ENCODE results near the gene ALPL. TPM values are rescaled to one million over a fixed set of nuclear protein-coding genes. Genes with fewer than 3 reads are reported as not detected.

Gene ALPL
- total RNA-seq, 1 experiment from 2014 or later = 84.8 TPM

- Histone ChIP-seq H3K4me2 (ENCODE audit: insufficient read depth, insufficient read length, low read length) (no peak overlapping the region), H3K4ac (ENCODE audit: low read depth, low read length) (no peak overlapping the region), H3K56ac (ENCODE audit: insufficient read length, low read depth, low read length) (no peak overlapping the region), H4K20me1 (ENCODE audit: control insufficient read depth, insufficient read depth, insufficient read length) (no peaks in the 10 kb centered on the region), H3K27ac (ENCODE audit: insufficient read length, low read depth, low read length) (no peak overlapping the region), H2AFZ (ENCODE audit: low read length) (no peak overlapping the region), H3K9me3 (ENCODE audit: control insufficient read depth, low read depth, low read length) (no peaks in the 10 kb centered on the region), H3K27me3 (ENCODE audit: insufficient read depth, low read length) (no peaks in the 10 kb centered on the region), H4K5ac (ENCODE audit: insufficient read length, low read depth, low read length) (no peak overlapping the region), H3K9ac (ENCODE audit: extremely low read depth, insufficient read length, low read length) (no peak overlapping the region), H3K79me2 (ENCODE audit: insufficient read depth, low read length) (no peaks in the 10 kb centered on the region), H2BK15ac (ENCODE audit: low read depth, low read length) (no peak overlapping the region), H2BK5ac (ENCODE audit: insufficient read length, low read length) (no peak overlapping the region), H3K18ac (ENCODE audit: insufficient read length, low read depth, low read length) (no peak overlapping the region), H4K91ac (ENCODE audit: insufficient read length, low read depth, low read length) (no peak overlapping the region), H4K8ac (replicated peaks; ENCODE audit: insufficient read length, low read depth, low read length) (no peak overlapping the region), H2BK12ac (ENCODE audit: insufficient read length, low read depth, low read length) (no peak overlapping the region), H3T11ph (ENCODE audit: low read length) (no peak overlapping the region), H2BK20ac (ENCODE audit: low read depth, low read length, poor library complexity, severe bottlenecking) (no peak overlapping the region), H2BK120ac (ENCODE audit: low read depth, low read length, poor library complexity, severe bottlenecking) (no peak overlapping the region), H3K79me1 (ENCODE audit: insufficient read depth, low read depth, low read length, poor library complexity, severe bottlenecking) (no peaks in the 10 kb centered on the region), H3K14ac (ENCODE audit: insufficient read depth, low read length) (no peak overlapping the region), H3K4me1 (ENCODE audit: insufficient read depth, low read length) (peaks cover 4% of the 10 kb centered on the region; the same call in 1 of the 2 replicates), H2AK5ac (ENCODE audit: insufficient read length, low read length) (no peak overlapping the region), H3K23me2 (ENCODE audit: insufficient read length, low read depth, low read length, poor library complexity, severe bottlenecking) (no peaks in the 10 kb centered on the region), H3K23ac (ENCODE audit: insufficient read length, low read depth, low read length) (no peak overlapping the region)
- Mint-ChIP-seq H3K36me3 (ENCODE audit: insufficient read depth in 1 of 3, low read depth in 3 of 3) (peaks cover 0 to 4% (median 4%) of the 10 kb centered on the region in 3 experiments; a peak in 2 of 7 replicates), H3K27me3 (ENCODE audit: low read depth) (no peaks in the 10 kb centered on the region), H3K4me1 (peaks cover 45 to 64% of the 10 kb centered on the region in 2 experiments), H3K4me3 (no peak overlapping the region), H3K9me3 (no peaks in the 10 kb centered on the region), H3K27ac (peak overlapping the region in 2 of 3 experiments; percentile 82 to 93; a peak in 5 of 7 replicates)
- no peak for TF ChIP-seq CTCF (conservative IDR thresholded peaks at IDR 0.05)
- no peak for DNase-seq
- no CpG with 5 or more reads among the region's 5 CpGs for WGBS (ENCODE audit: extremely low coverage, insufficient read length, low lambda C conversion rate)
These were observed 24.9 kb downstream of the ALPL start for GRCh38 chr1:21534146-21534545.
